Stimulated activated CD4-positive, alpha-beta T cell treated with anti-CD3 and anti-CD28 coated beads, TNF-alpha, amount 100 ng/mL, for 24 hours (primary cell): Measurements from ENCODE around the gene POLA1.

Experiments
- DNase-seq, 3 experiments: peaks; one replicate each; pipeline ENCODE4 v3.0.0-alpha.2; 2020; ENCODE audit warnings: low read depth in 3 of 3

POLA1 gene

GRCh38 chrX:24969812-24970211 is 276.1 kb downstream of the POLA1 start:
- no peak for DNase-seq

- DNase-seq: no peak
These were observed 285.4 kb downstream of the POLA1 start for GRCh38 chrX:24979081-24979480.

GRCh38 chrX:24981030-24981429 is 287.3 kb downstream of the POLA1 start:
- DNase-seq: no peak

- no peak for DNase-seq
These were observed 288.7 kb downstream of the POLA1 start for GRCh38 chrX:24982306-24982965.

GRCh38 chrX:24983931-24984330 is 290.2 kb downstream of the POLA1 start:
- DNase-seq: no peak

GRCh38 chrX:24985120-24985519 is 291.4 kb downstream of the POLA1 start:
- DNase-seq: no peak

GRCh38 chrX:24987731-24988130 is 294.0 kb downstream of the POLA1 start:
- no peak for DNase-seq

GRCh38 chrX:24988314-24988713 is 294.6 kb downstream of the POLA1 start:
- DNase-seq: no peak

- no peak for DNase-seq
These were observed 296.8 kb downstream of the POLA1 start for GRCh38 chrX:24990535-24990934.

GRCh38 chrX:24993879-24994278 is 300.2 kb downstream of the POLA1 start:
- no peak for DNase-seq

GRCh38 chrX:24996096-24996709 is 302.5 kb downstream of the POLA1 start:
- no peak for DNase-seq

GRCh38 chrX:24999511-24999910 is 305.8 kb downstream of the POLA1 start:
- DNase-seq: no peak

GRCh38 chrX:25001808-25002660 is 308.3 kb downstream of the POLA1 start:
- no peak for DNase-seq

- DNase-seq: no peak
These were observed 308.9 kb downstream of the POLA1 start for GRCh38 chrX:25002661-25003020.

- no peak for DNase-seq
These were observed 309.5 kb downstream of the POLA1 start for GRCh38 chrX:25003066-25003849.

- DNase-seq: no peak
These were observed 310.3 kb downstream of the POLA1 start for GRCh38 chrX:25004040-25004439.

- no peak for DNase-seq
These were observed 310.8 kb downstream of the POLA1 start for GRCh38 chrX:25004485-25005032.

- DNase-seq: no peak
These were observed 311.3 kb downstream of the POLA1 start for GRCh38 chrX:25005034-25005381.

- no peak for DNase-seq
These were observed 311.9 kb downstream of the POLA1 start for GRCh38 chrX:25005382-25006185.

GRCh38 chrX:25006586-25007058 is 312.9 kb downstream of the POLA1 start:
- DNase-seq: no peak
